Type B pancreatic cell (in vitro differentiated cells): ENCODE data around the gene PRKD1. TPM values are rescaled to one million over a fixed set of nuclear protein-coding genes. Genes with fewer than 3 reads are reported as not detected.

ENCODE experiments used
- DNase-seq: peaks from one replicate; pipeline ENCODE4 v3.0.0; 2021; ENCODE audit warnings: mixed read lengths; ENCODE audit not compliant: unreplicated experiment; ENCODE audit errors: extremely low spot score
- H3K27ac Mint-ChIP-seq: 2 replicates; pipeline ENCODE4 v1.8.0; 2021; ENCODE audit warnings: mild to moderate bottlenecking, mixed read lengths
- H3K27me3 Mint-ChIP-seq: 2 replicates; pipeline ENCODE4 v1.8.0; 2021; ENCODE audit warnings: mixed read lengths
- H3K36me3 Mint-ChIP-seq: 2 replicates; pipeline ENCODE4 v1.8.0; 2021; ENCODE audit warnings: mixed read lengths
- H3K4me1 Mint-ChIP-seq: one replicate; pipeline ENCODE4 v1.8.0; 2021; ENCODE audit warnings: mixed read lengths; ENCODE audit not compliant: unreplicated experiment
- H3K4me3 Mint-ChIP-seq: 2 replicates; pipeline ENCODE4 v1.8.0; 2021; ENCODE audit warnings: mild to moderate bottlenecking, mixed read lengths
- H3K9me3 Mint-ChIP-seq: 2 replicates; pipeline ENCODE4 v1.8.0; 2021; ENCODE audit warnings: mixed read lengths
- total RNA-seq: library from RNA; stranded (reverse); gene quantifications from 2 replicates; pipeline ENCODE4 v1.2.1, GENCODE V29; 2021; ENCODE audit warnings: low replicate concordance
- TF ChIP-seq, protein P1 (sequence below): fragments of 200-600 bp; sonication (generic); conservative IDR thresholded peaks from 2 replicates; pipeline ENCODE4 v1.5.0; 2021; ENCODE audit warnings: antibody characterized with exemption, mild to moderate bottlenecking

The PRKD1 gene
- total RNA-seq, 1 donor from 2014 or later = 16.3 TPM

DNA sequence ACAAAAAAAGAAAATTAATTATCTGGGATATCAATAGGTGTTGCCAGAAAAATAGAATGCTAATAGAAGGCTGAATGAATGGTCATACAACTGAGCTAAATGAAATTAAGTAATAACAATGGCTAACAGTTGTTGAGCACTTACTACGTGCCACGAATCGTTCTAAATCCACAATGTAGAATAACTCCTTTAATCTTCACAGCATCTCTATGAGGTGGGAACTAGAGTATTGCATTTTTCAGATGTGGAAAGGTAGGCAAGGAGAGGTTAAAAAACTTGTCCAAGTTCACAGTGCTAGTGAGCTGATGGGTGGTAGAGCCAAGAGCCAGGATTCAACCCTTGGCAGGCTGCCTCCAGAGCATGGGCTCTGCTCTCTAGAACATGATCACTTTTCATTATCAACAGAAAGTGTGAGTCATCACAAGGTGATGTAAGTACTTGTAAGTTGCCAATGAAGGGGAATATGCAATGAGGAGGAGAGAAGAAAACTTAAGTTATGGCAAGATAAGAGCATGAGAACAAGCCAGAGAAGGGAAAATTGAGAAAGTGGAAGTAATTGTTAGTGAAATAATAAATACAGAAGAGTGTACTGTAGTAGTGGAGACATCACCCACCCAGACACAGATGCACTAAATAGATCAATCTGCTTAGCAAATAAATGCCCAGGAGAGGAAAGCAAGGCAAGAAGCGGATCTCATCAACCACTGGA lies 122.1 kb downstream of the PRKD1 start:
- H3K27ac Mint-ChIP-seq = no peak overlapping the region

DNA sequence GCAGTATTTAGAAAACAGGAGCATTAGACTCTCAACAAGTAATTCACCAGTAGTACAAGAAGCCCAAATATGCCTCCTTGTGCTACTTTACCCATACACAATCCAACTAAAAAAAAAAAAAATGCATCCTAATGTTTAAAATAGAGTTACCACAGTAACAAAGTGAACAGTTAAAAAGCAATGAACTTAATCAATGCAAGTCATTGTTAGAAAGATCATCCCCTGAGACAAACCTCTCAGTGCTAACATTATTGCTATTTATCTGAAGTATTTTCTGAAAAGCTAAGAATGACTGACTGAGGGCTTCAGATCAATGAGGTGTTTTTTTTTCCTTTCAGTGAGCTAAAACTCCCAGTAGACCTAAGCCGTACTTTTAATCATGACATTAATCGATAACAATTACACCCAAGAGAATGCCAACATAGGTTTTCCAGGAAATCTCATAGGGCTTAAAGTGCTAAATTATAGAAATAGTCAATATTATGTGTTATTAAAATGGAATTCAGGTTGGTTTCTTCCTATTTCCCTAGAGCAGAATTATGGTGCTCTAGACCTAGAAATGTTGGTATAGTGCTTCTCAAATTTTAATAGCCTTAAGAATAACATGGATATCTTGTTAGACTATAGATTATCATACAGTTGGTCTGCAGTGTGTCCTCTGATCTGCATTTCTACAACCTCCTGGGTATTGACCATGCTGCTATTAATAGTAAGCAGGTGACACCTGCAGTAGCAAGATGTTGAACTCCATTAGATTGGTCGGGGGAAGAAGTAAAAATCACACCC lies 123.0 kb downstream of the PRKD1 start:
- Mint-ChIP-seq H3K27me3 (no peaks in the 10 kb centered on the region), H3K9me3 (no peaks in the 10 kb centered on the region), H3K4me1 (peaks cover 3% of the 10 kb centered on the region), H3K4me3 (no peak overlapping the region), H3K36me3 (no peaks in the 10 kb centered on the region), H3K27ac (no peak overlapping the region)
- TF ChIP-seq, protein P1, sequence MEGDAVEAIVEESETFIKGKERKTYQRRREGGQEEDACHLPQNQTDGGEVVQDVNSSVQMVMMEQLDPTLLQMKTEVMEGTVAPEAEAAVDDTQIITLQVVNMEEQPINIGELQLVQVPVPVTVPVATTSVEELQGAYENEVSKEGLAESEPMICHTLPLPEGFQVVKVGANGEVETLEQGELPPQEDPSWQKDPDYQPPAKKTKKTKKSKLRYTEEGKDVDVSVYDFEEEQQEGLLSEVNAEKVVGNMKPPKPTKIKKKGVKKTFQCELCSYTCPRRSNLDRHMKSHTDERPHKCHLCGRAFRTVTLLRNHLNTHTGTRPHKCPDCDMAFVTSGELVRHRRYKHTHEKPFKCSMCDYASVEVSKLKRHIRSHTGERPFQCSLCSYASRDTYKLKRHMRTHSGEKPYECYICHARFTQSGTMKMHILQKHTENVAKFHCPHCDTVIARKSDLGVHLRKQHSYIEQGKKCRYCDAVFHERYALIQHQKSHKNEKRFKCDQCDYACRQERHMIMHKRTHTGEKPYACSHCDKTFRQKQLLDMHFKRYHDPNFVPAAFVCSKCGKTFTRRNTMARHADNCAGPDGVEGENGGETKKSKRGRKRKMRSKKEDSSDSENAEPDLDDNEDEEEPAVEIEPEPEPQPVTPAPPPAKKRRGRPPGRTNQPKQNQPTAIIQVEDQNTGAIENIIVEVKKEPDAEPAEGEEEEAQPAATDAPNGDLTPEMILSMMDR = no peak
- DNase-seq = no peak

More for the DNA sequence above, 122.1 kb downstream of the PRKD1 start:
- Mint-ChIP-seq H3K4me1 (no peaks in the 10 kb centered on the region), H3K27me3 (no peaks in the 10 kb centered on the region), H3K4me3 (no peak overlapping the region), H3K9me3 (no peaks in the 10 kb centered on the region), H3K36me3 (no peaks in the 10 kb centered on the region)
- DNase-seq = no peak
- TF ChIP-seq, protein P1 = no peak

DNA sequence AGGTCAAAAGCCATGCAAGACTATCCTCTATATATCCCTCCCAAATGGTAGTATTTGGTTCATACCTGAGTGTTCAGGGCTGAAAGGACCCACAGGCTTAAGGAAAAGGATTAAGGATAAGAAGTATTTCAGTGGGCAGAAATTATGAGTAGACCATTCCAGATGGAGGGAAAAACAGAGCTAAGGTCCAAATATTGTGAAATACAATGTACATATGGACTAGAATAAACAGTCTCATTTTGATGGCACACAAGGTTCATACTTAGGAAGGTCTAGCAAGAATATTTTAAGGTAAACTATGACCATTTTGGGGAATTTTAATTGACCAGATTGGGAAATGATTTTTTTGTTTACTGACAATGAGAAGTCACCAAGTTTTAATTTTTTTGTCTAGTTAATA lies 124.6 kb downstream of the PRKD1 start:
- Mint-ChIP-seq H3K36me3 (no peaks in the 10 kb centered on the region), H3K27ac (no peak overlapping the region), H3K27me3 (no peaks in the 10 kb centered on the region), H3K4me3 (no peak overlapping the region), H3K4me1 (peaks cover 5% of the 10 kb centered on the region), H3K9me3 (no peaks in the 10 kb centered on the region)
- no peak for DNase-seq
- TF ChIP-seq, protein P1 = no peak

DNA sequence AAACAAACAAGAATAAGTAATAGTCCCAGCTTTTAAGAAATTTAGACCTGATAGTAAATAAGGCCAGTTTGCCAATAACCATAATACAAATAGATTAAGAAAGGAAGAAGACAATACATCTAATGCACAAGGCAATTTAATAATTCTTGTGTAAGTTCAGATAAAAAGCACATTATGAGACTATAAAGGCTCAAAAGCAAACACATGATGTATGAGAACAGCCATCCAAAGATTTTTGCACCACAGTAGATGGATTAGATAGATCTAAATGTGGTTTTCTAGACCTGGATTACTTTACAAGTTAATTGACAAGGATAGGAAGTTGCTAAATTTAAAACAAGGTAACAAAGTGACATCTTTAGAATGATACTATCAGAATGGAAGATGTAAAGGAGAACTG lies 125.4 kb downstream of the PRKD1 start:
- H3K9me3 Mint-ChIP-seq = no peaks in the 10 kb centered on the region
- H3K4me1 Mint-ChIP-seq = peaks cover 5% of the 10 kb centered on the region
- no peaks in the 10 kb centered on the region for H3K27me3 Mint-ChIP-seq
- DNase-seq = no peak
- H3K4me3 Mint-ChIP-seq = no peak overlapping the region
- TF ChIP-seq, protein P1 = no peak
- no peaks in the 10 kb centered on the region for H3K36me3 Mint-ChIP-seq
- H3K27ac Mint-ChIP-seq = no peak overlapping the region

DNA sequence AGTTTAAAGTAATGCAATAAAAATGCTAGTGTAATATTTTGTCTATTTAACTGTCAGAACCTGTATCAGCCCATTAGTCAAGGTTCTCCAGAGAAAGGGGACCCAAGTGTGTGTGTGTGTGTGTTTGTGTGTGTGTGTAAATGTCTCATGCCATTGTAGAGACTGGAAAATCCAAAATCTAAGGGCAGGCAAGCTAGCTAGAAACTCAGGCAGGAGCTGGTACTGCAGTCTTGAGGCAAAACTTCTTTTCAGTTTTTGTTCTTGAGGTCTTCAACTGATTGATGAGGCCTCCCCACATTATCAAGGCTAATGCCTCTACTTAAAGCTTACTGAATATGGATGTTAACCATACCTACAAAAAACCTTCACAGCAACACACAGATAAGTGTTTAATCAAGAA lies 126.7 kb downstream of the PRKD1 start:
- H3K27ac Mint-ChIP-seq = no peak overlapping the region
- H3K27me3 Mint-ChIP-seq = no peaks in the 10 kb centered on the region
- TF ChIP-seq, protein P1 = peak; percentile 49
- H3K4me1 Mint-ChIP-seq = peaks cover 5% of the 10 kb centered on the region
- H3K36me3 Mint-ChIP-seq = no peaks in the 10 kb centered on the region
- peaks cover 4% of the 10 kb centered on the region for H3K9me3 Mint-ChIP-seq
- no peak for DNase-seq
- H3K4me3 Mint-ChIP-seq = no peak overlapping the region
